OCI-LY1 (cell line): ENCODE data around the gene LRRN3.

Experiments
- EZH2 ChIP-seq: fragments of 200-600 bp; sonication (generic), shearing (Covaris generic); IDR thresholded peaks from 2 replicates; pipeline ENCODE4 v1.8.0; 2017; ENCODE audit warnings: borderline replicate concordance, mixed run types, mild to moderate bottlenecking, antibody characterized with exemption, low read length, moderate library complexity, mixed read lengths
- TF ChIP-seq, protein P1 (sequence below): fragments of 200-600 bp; sonication (generic), shearing (Covaris generic); IDR thresholded peaks from 2 replicates; pipeline ENCODE4 v1.5.1; 2017; ENCODE audit warnings: mild to moderate bottlenecking, antibody characterized with exemption, low read length, moderate library complexity, mixed read lengths

- TF ChIP-seq EZH2: no peak
- TF ChIP-seq, protein P1, sequence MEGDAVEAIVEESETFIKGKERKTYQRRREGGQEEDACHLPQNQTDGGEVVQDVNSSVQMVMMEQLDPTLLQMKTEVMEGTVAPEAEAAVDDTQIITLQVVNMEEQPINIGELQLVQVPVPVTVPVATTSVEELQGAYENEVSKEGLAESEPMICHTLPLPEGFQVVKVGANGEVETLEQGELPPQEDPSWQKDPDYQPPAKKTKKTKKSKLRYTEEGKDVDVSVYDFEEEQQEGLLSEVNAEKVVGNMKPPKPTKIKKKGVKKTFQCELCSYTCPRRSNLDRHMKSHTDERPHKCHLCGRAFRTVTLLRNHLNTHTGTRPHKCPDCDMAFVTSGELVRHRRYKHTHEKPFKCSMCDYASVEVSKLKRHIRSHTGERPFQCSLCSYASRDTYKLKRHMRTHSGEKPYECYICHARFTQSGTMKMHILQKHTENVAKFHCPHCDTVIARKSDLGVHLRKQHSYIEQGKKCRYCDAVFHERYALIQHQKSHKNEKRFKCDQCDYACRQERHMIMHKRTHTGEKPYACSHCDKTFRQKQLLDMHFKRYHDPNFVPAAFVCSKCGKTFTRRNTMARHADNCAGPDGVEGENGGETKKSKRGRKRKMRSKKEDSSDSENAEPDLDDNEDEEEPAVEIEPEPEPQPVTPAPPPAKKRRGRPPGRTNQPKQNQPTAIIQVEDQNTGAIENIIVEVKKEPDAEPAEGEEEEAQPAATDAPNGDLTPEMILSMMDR: no peak
These were observed 15.4 kb upstream of the LRRN3 start for GRCh38 chr7:111075498-111075897.
